HG03460 (cell line): ENCODE results near the gene SUCNR1.
"Not testable (repeated sequence)": the region's sequence is repeated elsewhere in the genome, so short reads cannot be mapped to it uniquely, and the experiment has no call there.

ENCODE experiments used
- ATAC-seq: cut with Tn5 transposase; IDR thresholded peaks from one replicate; pipeline ENCODE4 v1.9.1; 2021; ENCODE audit not compliant: unreplicated experiment

The SUCNR1 gene, protein sequence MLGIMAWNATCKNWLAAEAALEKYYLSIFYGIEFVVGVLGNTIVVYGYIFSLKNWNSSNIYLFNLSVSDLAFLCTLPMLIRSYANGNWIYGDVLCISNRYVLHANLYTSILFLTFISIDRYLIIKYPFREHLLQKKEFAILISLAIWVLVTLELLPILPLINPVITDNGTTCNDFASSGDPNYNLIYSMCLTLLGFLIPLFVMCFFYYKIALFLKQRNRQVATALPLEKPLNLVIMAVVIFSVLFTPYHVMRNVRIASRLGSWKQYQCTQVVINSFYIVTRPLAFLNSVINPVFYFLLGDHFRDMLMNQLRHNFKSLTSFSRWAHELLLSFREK

DNA sequence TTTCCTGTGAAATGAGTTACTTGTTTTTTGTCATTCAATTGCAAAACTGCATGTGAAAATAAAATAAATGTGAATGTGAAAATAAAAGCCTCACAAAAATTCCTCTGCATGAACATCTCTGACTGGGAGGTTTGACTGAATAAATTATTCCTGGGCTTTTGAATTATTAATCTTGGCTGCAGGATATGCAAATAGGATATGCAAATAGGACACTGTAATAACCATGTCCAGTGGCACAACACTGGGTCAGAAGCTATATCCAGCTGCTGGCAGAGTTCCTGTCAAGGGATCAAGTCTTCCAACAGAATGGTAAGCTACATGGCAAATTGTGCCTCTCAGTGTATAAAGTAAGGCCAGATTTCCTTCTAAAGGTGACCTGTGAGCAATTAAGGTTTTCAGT is at the start of gene SUCNR1:
SUCNR1 (plus strand) TSS at position 246 of the 400 bp plus-strand sequence. CDS start 6,250 bp downstream, outside the sequence.
- no peak for ATAC-seq

DNA sequence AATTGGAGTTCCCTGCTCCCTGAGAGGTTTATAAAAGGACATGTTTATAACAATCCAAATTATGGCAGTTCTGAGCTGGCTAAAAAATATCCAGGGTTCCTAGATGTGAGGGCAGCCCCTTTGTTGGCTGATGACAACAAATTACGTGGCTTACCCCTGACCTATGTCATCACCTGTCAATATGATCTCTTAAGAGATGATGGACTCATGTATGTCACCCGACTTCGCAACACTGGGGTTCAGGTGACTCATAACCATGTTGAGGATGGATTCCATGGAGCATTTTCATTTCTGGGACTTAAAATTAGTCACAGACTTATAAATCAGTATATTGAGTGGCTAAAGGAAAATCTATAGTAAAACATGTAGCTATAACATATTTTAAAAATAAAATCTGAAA is 45.6 kb upstream of the SUCNR1 start:
- ATAC-seq: no peak

DNA sequence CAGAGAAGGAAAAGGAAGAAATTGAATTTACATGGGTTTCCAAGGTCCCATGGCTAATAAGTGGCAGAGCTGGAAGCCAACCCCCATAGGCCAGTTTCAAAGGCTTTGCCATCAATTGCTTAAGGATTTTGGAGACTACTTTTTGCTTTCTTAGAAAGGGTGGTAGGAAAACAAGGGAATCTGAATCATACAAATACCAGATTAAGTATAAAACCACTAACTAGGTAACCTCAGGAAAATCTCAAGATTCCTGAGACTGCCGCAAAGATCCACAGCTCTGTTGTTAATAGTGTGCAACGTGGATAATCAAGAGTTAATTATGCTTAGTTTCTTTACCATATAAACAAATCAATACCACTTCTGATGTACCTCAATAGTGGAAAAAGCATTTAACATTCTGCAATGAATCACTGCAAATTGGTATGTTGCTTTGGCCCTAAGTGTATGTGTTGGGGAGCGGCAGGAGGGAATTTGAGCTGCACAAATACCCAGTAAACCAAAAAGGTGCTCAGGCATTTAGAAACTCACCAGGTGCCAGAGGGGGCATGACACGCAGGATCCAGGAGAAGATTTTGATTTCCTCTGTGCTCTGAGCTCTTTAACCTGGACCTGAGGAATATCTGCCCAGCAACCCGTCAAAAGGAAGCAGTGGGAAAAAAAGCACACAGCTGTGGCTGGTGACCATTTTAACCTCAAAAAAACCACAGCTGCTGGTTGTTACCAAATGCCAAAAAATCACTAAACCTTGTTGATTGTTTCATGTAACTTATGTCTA is 37.5 kb upstream of the SUCNR1 start:
- no peak for ATAC-seq

DNA sequence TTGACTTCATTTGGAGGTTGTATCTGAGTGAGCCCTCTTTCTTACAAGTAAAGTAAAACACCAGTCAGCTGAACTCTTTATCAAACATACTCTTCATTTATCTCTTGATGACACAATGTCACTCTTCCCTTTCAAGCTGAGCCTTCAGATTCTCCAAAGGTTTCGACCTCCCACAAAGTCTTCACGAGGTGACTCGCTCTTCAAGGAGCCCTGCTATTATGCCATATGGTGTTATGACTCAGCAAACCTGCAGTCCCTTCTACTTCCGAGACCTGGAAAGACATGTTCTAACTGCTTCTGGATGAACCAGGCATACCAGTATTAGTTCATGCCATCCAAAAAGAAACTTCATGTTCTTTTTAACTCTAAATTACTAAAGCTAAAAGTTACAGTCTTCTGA is 36.4 kb upstream of the SUCNR1 start:
- ATAC-seq: no peak

DNA sequence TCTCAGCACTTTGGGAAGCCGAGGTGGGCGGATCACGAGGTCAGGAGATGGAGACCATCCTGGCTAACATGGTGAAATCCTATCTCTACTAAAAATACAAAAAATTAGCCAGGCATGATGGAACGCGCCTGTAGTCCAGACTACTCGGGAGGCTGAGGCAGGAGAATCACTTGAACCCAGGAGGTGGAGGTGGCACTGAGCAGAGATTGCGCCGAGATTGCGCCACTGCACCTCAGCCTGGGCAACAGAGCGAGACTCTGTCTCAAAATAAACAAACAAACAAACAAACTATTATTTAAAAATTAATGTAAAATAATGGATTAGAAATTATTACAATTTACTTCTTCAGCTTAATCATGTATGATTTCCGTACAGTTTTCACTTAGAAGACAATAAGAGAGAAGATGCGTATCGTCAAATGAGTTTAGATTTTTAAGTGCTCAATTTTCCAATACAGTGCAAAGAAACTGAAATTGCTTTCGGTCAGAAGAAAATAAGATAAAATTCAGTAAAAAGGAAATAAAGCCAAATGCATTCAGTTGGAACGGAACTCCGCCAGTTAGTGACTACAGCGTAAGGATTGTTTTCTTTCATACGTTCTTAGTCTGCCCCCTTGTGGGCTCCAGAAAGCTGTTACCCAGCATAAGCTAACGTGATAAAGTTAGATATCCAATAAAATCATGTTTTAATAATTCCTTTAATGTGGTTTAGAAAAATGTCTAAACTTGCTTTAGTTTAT is 34.7 kb upstream of the SUCNR1 start:
- ATAC-seq: no peak

DNA sequence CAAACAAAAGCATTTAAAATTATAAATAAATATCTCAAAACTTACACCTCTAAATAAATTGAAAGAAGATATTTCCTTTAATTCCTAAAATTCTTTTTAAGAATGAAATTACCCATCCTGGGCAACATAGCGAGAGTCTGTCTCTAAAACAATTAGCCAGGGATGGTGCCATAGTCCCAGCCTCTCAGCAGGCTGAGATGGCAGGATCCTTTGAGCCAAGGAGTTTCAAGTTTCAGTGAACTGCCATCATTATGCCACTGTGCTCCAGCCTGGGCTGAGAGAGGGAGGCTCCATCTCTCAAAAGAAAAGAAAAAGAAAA is 34.2 kb upstream of the SUCNR1 start:
- no peak for ATAC-seq

DNA sequence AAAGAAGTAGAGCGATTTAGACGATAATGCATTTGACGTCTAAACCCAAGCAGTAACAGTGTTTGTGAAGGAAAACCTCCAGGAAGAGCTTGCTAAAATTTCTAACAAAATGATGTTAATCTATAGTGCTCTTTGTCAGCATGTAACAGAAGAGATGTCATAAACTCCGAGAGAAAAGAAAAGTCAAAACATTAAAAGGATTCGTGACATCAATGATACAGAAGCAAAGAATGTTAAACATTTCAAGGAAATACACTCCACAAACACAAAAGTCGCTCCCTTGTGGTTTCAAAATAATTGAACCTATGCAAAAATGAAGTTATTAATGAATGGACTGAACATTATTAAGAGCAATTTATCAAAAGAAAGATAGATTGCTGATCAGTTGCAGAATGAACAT is 31.6 kb upstream of the SUCNR1 start:
- ATAC-seq: no peak

DNA sequence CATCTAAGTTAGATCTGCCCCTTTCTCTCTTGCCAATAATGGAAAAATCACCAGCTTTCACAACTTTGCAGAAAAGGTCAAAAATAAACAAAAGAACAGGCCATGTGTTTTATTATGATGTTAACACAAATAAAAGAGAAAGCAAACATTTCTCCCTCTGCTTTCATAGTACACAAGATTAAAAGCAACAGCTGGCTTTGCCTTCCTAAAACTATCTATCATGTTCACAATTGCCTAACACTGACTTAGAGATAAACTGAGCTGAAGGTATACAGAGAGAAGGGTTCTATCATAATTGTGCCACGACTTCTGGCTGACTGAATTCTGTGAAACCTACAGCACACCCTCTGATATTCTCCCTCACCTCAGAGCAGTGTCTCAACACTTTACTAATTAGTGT is 30.2 kb upstream of the SUCNR1 start:
- no peak for ATAC-seq

DNA sequence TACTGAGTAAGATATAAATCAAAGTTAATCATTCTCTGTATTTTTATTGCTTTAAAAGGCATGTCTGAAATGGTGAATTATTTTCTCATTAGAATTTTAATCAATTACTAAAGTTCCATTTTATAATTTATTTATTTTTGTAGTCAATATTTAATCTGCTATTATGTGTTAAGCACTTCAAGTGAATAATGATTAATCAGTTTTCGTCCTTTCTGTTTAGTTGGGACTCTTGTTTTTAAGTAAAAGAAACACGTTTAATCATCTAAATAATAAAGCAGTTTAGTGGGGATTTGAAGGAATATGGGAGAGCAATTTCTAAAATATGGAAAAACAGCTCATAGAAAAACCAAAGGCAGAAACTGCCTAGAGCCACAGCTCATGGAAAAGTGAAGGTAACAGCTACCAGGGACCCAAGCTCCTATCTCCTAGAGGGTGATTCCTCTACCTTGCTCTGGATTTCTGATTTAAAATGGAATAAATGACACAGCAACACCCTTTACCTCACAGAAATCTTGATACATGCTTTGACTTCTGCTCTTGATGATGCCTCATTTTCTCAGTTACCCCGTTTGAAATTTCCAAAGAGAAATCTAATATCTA is 28.0 kb upstream of the SUCNR1 start:
- ATAC-seq: no peak

DNA sequence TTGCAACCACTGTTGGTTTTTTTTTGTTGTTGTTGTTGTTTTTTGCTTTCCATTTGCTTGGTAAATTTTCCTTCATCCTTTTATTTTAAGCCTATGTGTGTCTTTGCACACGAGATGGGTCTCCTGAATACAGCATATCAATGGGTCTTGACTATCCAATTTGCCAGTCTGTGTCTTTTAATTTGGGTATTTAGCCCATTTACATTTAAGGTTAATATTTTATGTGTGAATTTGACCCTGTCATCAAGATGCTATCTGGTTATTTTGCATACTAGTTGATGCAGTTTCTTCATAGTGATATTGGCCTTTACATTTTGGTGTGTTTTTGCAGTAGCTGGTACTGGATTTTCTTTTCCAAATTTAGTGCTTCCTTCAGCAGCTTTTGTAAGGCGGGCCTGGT is 23.4 kb upstream of the SUCNR1 start:
- ATAC-seq: not testable (repeated sequence)

DNA sequence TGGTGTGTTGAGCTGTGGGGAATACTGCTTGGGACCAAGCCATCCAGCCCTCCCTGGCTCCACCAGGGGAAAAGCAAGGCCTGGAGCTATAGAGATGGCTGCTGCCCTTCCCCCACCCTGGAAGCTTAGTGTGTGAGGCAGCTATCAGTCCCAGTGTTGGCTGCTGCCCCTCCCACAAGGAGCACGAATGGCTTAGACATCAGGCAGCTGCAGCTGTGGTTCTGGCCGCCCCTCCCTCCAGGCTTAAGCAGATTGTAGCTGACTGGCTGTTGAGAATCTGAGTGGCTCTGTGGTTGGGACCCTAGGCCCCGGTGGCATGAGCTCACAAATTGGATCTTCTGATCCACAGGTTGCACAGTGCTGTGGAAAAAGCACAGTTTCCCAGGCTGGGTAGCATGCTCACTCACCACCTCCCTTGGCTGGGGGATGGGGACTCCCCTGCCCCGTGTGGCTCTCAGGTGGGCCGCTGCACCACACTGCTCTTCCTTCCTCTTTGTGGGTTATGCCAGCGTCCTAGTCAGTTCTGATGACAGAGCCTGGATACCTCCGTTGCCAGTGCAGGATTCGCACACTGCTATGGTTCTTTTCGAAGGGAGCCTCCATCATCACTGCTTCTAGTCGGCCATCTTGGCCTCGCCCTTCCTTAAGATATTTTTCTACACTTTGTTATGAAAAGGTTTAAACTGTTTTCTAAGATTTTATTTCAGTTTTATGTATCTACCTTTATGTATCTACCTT is 21.2 kb upstream of the SUCNR1 start:
- no peak for ATAC-seq

DNA sequence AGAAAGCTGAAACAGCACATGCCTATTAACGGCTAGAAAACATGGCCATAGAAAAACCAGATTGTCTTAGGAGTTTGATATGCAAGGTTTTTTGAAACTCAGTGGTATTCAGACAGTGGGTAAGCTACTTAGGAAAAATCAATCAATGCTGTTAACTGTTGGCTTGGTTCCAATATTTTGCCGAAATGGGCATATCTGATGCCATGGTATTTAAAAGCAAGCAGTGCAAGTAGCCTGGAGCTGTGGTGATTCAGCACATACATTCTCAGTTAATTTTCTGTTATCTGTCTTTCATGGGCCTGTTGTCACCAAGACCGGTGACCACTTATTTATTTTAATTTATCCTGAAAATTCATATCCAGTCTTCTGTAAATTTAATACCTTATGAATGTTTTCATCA is 17.3 kb upstream of the SUCNR1 start:
- ATAC-seq: no peak

DNA sequence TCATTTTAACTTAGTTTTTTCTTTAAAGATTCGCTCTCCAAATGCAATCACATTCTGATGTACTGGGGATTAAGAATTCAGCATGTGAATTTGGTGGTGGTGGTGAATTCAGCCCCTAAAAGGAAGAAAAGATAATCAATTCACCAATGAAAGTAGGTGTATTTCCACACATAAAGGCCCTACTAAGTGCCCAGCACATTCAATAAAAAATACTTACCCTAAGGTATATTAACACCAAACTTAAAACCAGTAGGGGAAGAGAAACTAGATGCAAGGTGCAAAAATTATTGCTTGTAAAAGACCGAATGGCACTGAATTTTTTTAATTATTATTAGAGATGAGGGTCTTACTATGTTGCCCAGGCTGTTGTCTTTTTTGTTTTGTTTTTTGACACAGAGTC is 16.8 kb upstream of the SUCNR1 start:
- ATAC-seq: no peak

DNA sequence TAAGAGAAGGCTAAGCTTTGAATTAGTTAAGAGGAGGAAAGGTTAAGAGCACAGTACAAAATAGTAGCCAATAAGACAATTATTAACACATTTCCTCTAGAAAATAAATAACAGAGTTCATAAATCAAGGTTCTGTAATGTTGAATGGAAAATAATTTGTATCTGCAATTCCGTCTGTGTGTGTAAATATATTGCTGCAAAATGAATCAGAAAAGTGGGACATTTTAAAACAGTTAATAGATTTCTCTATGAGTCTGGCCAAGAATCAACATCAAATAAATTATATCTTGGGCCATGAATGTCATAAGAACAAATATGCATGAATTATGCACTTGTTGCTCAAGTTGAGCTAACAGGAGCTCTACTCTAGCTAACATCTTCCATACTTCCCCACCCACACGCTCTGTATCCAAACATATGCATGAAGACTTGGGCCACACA is 14.2 kb upstream of the SUCNR1 start:
- ATAC-seq: no peak

DNA sequence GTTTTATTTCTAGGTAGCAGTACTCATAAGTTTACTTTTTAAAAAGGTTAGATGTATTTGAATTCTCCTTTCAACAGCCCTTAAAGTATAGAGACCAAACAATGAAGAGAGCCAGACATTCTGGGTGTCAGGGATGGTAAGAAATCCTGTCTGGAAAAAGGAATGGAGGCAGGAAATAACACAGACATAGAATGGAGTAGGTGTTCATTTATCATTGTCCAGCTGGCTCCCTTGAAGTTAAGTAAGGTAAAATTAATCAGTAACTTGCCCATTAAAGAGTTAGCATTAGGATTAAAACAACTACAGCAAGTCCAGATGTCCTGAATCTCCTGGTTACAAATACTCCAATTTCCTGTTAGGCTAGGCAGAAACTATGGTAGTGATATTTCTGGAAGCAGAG is 13.5 kb upstream of the SUCNR1 start:
- ATAC-seq: no peak

DNA sequence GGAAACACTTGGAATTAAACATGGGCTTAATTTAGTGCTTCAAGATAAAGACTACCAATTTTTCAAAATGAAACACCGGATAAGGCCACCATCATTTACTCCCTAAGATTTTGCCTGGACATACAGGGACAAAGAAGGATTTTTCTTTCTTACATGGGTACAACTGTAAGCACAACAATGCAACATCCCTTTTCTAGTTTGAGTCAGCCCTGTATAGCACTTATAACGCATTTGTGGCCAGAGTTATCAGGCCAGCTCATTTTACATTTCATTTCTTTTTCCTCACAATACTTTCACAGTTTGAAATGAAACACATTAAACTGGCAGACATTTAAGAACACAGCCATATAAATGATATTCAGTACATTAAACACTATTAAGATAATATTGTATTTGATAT is 9.8 kb upstream of the SUCNR1 start:
- no peak for ATAC-seq

DNA sequence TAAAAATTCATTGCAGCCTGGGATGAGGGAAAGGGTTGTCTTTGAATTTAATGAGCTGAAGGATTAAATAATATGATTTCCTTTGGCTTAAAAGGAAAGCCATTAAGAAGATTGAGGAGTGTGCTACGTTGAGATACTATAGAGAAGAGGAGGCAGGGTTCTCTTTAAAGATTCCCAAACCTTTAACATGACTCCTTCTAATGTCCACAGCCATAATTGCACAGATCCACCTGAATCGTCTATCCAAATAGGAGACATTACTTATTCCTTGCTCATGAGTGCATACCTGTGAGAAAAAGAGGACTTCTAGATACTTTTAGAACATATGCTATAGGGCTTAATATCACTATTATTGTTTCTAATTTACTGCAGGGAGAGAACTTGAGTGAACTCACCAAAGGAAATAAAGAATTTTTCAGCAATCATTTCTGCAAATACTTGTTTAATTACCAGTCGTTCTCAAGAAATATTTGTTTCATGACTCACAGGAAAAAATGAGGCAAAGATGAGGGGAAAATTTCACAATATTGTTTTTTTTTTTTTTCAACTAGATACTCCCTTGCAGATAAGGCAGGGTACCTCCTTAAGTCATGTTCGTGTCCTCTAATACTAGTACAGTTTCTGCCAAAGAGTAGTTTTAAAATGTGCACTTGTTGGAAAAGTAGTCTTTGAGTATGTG is 8.9 kb upstream of the SUCNR1 start:
- ATAC-seq: no peak

DNA sequence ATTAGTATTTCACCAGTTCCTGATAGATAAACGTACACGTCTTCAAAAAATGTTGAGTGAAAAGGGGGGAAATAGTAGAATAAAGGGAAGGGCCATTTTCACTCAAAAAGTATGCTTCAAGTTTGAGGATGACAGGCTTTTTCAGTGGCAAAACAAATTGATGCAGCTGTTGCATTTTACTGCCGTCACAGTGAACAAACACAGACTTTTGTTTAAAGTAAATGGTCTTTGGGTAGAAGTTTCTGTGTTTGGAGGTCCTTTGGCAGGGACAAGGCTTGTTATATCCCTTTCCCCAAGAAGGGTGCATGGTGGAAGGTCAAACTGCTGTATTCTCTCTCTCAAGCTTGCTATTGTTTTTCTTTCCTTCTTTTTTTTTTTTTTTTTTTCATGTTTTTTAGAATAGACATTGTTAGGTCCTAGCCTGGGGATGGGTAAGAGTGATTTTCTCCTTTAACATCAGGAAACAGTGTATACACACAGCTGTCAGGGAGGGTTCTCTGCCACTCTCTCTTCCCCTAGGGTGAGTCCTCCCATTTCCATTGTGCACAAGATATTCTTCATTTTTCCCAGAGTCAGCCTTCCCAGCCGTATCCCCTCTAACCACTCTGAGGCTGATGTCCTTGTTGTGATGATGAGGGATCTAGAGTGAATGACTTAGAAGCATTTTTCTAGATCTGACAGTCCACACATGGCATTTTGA is 6.6 kb upstream of the SUCNR1 start:
- no peak for ATAC-seq

DNA sequence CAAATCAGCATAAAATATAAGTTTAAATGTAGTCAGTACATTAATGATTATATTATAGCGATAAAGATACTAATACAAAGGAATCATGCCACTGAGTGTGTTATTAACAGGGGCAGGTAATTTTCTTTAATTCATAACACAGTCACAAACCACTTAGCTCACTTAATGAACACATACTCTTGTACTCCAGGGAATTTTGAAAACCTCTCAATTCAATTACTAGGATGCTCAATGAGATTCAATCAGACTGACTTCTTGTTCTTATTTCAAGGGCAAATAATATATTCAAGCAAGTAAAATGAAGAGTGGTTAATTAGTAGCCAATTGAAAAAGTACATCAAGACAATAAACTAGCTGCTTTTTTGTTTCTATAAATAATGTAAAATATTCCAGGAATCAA is 5.8 kb upstream of the SUCNR1 start:
- no peak for ATAC-seq

DNA sequence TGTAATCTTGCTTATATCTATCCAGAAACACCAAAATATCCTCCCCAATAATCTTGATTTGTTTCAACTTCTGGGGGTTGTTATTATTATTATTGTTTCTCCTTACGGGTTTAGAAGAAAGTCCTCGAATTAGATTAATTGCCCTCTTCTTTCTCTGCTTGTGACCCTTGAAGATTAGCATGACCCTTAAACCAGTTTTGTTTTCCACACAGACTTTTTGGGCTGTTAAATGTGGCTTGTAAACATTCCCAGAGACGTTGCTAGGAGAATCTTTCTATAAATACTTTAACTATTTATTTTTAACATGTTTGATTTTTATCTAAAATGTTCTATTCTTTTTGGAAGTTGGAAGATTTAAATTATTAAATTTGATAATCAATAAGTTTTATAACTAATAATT is 4.3 kb upstream of the SUCNR1 start:
- ATAC-seq: no peak
